HepG2 (cell line): ENCODE measurements around the gene SEZ6. TPM values are rescaled to one million over a fixed set of nuclear protein-coding genes. Genes with fewer than 3 reads are reported as not detected.

ENCODE experiments used
- ATAD3A ChIP-seq: sonication (generic); formaldehyde crosslinking; IDR thresholded peaks from 2 replicates; pipeline ENCODE4 v1.4.0; 2020; ENCODE audit warnings: missing genetic modification reagents
- EED ChIP-seq: sonication (generic); formaldehyde crosslinking; IDR thresholded peaks from 2 replicates; pipeline ENCODE4 v1.5.0; 2020; ENCODE audit warnings: mild to moderate bottlenecking, missing genetic modification reagents
- ESRRA ChIP-seq: sonication (generic); formaldehyde crosslinking; IDR thresholded peaks from 2 replicates; pipeline ENCODE4 v1.5.1; 2020; ENCODE audit warnings: mild to moderate bottlenecking, low read depth, missing genetic modification reagents
- HCFC1 ChIP-seq: fragments of 150-350 bp; IDR thresholded peaks from 2 replicates; pipeline ENCODE4 v1.6.1; 2014; ENCODE audit warnings: low read depth, low read length
- KAT2B ChIP-seq: fragments of 150-350 bp; IDR thresholded peaks from 2 replicates; pipeline ENCODE4 v1.6.1; 2014; ENCODE audit warnings: low read depth, low read length, borderline replicate concordance
- NONO ChIP-seq, 2 experiments: fragments of 450-650 bp in 1 of 2; sonication (generic) in 1 of 2; formaldehyde crosslinking in 1 of 2; IDR thresholded peaks in 1 of 2; conservative IDR thresholded peaks in 1 of 2; 2 replicates each; pipeline versions ENCODE4 v1.6.1 to v1.8.0; 2017 to 2022; ENCODE audit warnings: mild to moderate bottlenecking in 1 of 2, missing genetic modification reagents in 1 of 2, moderate library complexity in 1 of 2
- RELA ChIP-seq: sonication (generic); formaldehyde crosslinking; IDR thresholded peaks from 2 replicates; pipeline ENCODE4 v1.4.0; 2020; ENCODE audit warnings: missing genetic modification reagents
- SNAI1 ChIP-seq: sonication (generic); formaldehyde crosslinking; IDR thresholded peaks from 2 replicates; pipeline ENCODE4 v1.5.0; 2020; ENCODE audit warnings: mild to moderate bottlenecking, missing genetic modification reagents, borderline replicate concordance
- ZEB1 ChIP-seq: IDR thresholded peaks from 2 replicates; pipeline ENCODE4 v1.6.1; 2012; ENCODE audit warnings: mild to moderate bottlenecking, low read depth, inconsistent platforms; ENCODE audit not compliant: insufficient replicate concordance
- ZFP82 ChIP-seq: sonication (generic); formaldehyde crosslinking; IDR thresholded peaks from 2 replicates; pipeline ENCODE4 v1.5.1; 2020; ENCODE audit warnings: mild to moderate bottlenecking, missing genetic modification reagents, borderline replicate concordance
- ZNF329 ChIP-seq: sonication (generic); formaldehyde crosslinking; IDR thresholded peaks from 2 replicates; pipeline ENCODE4 v1.9.0; 2021; ENCODE audit warnings: low read depth, mild to moderate bottlenecking, missing genetic modification reagents
- ZNF501 ChIP-seq: sonication (generic); formaldehyde crosslinking; IDR thresholded peaks from 2 replicates; pipeline ENCODE4 v1.5.1; 2020; ENCODE audit warnings: mild to moderate bottlenecking, moderate library complexity, missing genetic modification reagents
- ZNF652 ChIP-seq: IDR thresholded peaks from 2 replicates; pipeline ENCODE4 v1.6.1; 2016; ENCODE audit warnings: low read depth, borderline replicate concordance
- ZNF747 ChIP-seq: sonication (generic); formaldehyde crosslinking; IDR thresholded peaks from 2 replicates; pipeline ENCODE4 v1.8.1; 2023; ENCODE audit warnings: missing genetic modification reagents, mild to moderate bottlenecking, borderline replicate concordance
- ZNF770 ChIP-seq: sonication (generic); formaldehyde crosslinking; IDR thresholded peaks from 2 replicates; pipeline ENCODE4 v1.5.0; 2020; ENCODE audit warnings: mild to moderate bottlenecking, missing genetic modification reagents
- ZNF839 ChIP-seq: sonication (generic); formaldehyde crosslinking; IDR thresholded peaks from 2 replicates; pipeline ENCODE4 v1.4.0; 2020; ENCODE audit warnings: missing genetic modification reagents, mild to moderate bottlenecking, borderline replicate concordance
- polyA plus RNA-seq, 8 experiments: library from polyadenylated mRNA; depleted of rRNA in 3 of 8; stranded (reverse) in 7 of 8; unstranded in 1 of 8; fragments of >200 nt; fragmentation: Illumina TruSeq in 4 of 8; extraction: Trizol in 4 of 8; gene quantifications; 2 replicates each; pipeline versions ENCODE4 v1.2.1 to v1.2.3, GENCODE V29; 2011 to 2016; ENCODE audit warnings: low read depth in 4 of 8, missing spikeins in 1 of 8, mixed read lengths in 1 of 8; ENCODE audit not compliant: insufficient read depth in 1 of 8
- total RNA-seq, 5 experiments: library from RNA; depleted of rRNA; stranded (reverse); fragments of >200 nt; fragmentation: Illumina TruSeq; extraction: Trizol; gene quantifications; 2 replicates each; pipeline ENCODE4 v1.2.3, GENCODE V29; 2016; ENCODE audit warnings: low read depth in 1 of 5
- TF ChIP-seq, protein P1 (sequence below): sonication (generic); formaldehyde crosslinking; IDR thresholded peaks from 2 replicates; pipeline ENCODE4 v1.8.1; 2023; ENCODE audit warnings: mild to moderate bottlenecking, moderate library complexity, missing genetic modification reagents
- TF ChIP-seq, protein P2 (sequence below): sonication (generic); formaldehyde crosslinking; IDR thresholded peaks from 2 replicates; pipeline ENCODE4 v1.5.0; 2020; ENCODE audit warnings: mild to moderate bottlenecking, missing genetic modification reagents, borderline replicate concordance
- TF ChIP-seq, protein P3 (sequence below): IDR thresholded peaks from 2 replicates; pipeline ENCODE4 v1.6.1; 2018; ENCODE audit warnings: missing genetic modification reagents

Gene SEZ6
- total and polyA plus RNA-seq, 2 of the 13 experiments (the other 11 are each of a cell fraction or from before 2014, with no cell fraction given), result not detected

DNA sequence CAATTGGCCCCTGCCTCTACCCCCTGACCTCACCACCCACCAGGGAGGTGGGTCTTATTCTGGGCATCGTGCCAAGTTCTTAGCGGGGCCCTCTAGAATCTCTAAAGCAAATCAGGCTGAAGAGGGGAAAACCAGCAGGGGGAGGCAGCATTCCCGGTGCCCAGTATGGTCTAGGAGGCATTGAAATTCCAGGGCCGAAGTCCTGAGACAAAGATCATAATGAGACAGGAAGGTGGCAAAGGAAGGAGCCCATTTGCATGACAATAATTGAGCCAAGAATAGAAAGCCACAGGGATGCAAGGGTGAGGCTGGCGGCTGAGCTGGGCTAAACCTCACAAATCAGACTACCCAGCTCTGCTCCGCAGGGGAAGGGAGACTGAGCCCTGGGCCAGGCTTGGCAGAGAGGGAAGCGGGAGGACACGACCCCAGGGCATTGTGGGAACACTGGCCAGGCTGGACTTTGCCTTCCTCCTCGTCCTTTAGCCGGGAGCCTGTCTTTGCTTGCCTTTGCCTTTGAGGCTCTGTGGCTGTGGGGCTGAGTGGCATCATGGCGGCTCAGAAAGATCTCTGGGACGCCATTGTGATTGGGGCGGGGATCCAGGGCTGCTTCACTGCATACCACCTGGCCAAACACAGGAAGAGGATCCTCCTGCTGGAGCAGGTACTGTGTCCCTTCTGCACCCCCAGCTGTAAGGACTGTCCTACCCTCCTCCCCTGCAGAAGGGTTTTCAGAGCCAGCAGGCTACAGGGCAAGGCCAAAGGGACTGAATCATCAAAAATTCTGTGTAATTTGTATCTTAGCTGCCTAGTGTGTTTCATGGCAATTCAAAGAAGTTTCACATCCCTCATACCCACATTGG, 37.1 kb upstream of the SEZ6 start, which contains the start of gene PIPOX (continued):
- TF ChIP-seq ATAD3A (CRISPR knock-in tag), result no peak
- TF ChIP-seq ESRRA (CRISPR knock-in tag), result peak; percentile 95; the same call in 1 of the 2 replicates
- no peak; the same call in 1 of the 2 replicates for TF ChIP-seq ZFP82 (CRISPR knock-in tag)
- peak; percentile 62; the same call in 1 of the 2 replicates for TF ChIP-seq ZNF839 (CRISPR knock-in tag)
- no peak for TF ChIP-seq ZNF652 (CRISPR knock-in tag)
- no peak for TF ChIP-seq KAT2B
- TF ChIP-seq HCFC1, result no peak
- TF ChIP-seq ZEB1, result peak; percentile 64
- peak; percentile 39; the same call in 1 of the 2 replicates for TF ChIP-seq ZNF501 (CRISPR knock-in tag)
- TF ChIP-seq, protein P1, sequence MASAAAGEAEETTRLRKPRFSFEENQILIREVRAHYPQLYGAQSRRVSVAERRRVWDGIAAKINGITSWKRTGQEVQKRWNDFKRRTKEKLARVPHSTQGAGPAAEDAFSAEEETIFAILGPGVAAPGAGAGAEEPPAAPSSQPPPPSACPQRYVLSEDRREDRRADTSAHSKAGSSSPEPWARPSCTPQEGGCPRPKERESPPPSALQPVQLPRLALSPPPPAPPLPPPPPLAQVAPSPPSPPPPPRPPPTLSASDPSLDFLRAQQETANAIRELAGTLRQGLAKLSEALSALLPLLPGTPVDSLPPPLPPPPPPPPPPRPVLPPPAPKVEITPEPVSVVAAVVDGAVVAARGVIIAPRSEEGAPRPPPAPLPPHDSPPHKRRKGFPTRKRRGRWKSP (CRISPR knock-in tag), result 0 out of 2 replicates have a peak, but pooled peaks have one; percentile 54
- TF ChIP-seq RELA, result 0 out of 2 replicates have a peak, but pooled peaks have one; percentile 26
- peak; percentile 80 for TF ChIP-seq EED (CRISPR knock-in tag)
- TF ChIP-seq, protein P2, sequence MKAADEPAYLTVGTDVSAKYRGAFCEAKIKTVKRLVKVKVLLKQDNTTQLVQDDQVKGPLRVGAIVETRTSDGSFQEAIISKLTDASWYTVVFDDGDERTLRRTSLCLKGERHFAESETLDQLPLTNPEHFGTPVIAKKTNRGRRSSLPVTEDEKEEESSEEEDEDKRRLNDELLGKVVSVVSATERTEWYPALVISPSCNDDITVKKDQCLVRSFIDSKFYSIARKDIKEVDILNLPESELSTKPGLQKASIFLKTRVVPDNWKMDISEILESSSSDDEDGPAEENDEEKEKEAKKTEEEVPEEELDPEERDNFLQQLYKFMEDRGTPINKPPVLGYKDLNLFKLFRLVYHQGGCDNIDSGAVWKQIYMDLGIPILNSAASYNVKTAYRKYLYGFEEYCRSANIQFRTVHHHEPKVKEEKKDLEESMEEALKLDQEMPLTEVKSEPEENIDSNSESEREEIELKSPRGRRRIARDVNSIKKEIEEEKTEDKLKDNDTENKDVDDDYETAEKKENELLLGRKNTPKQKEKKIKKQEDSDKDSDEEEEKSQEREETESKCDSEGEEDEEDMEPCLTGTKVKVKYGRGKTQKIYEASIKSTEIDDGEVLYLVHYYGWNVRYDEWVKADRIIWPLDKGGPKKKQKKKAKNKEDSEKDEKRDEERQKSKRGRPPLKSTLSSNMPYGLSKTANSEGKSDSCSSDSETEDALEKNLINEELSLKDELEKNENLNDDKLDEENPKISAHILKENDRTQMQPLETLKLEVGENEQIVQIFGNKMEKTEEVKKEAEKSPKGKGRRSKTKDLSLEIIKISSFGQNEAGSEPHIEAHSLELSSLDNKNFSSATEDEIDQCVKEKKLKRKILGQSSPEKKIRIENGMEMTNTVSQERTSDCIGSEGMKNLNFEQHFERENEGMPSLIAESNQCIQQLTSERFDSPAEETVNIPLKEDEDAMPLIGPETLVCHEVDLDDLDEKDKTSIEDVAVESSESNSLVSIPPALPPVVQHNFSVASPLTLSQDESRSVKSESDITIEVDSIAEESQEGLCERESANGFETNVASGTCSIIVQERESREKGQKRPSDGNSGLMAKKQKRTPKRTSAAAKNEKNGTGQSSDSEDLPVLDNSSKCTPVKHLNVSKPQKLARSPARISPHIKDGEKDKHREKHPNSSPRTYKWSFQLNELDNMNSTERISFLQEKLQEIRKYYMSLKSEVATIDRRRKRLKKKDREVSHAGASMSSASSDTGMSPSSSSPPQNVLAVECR, result peak; percentile 61; the same call in 1 of the 2 replicates
- TF ChIP-seq SNAI1, result 0 out of 2 replicates have a peak, but pooled peaks have one; percentile 59
- no peak for TF ChIP-seq NONO (IDR thresholded peaks at IDR 0.05)
- 0 out of 2 replicates have a peak, but pooled peaks have one; percentile 42 for TF ChIP-seq NONO (CRISPR knock-in tag; conservative IDR thresholded peaks at IDR 0.05)
- TF ChIP-seq ZNF747 (CRISPR knock-in tag), result peak; percentile 89; the same call in 1 of the 2 replicates
- TF ChIP-seq, protein P3, sequence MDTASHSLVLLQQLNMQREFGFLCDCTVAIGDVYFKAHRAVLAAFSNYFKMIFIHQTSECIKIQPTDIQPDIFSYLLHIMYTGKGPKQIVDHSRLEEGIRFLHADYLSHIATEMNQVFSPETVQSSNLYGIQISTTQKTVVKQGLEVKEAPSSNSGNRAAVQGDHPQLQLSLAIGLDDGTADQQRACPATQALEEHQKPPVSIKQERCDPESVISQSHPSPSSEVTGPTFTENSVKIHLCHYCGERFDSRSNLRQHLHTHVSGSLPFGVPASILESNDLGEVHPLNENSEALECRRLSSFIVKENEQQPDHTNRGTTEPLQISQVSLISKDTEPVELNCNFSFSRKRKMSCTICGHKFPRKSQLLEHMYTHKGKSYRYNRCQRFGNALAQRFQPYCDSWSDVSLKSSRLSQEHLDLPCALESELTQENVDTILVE (CRISPR knock-in tag), result 0 out of 2 replicates have a peak, but pooled peaks have one; percentile 11
- peak; percentile 50; the same call in 1 of the 2 replicates for TF ChIP-seq ZNF770 (CRISPR knock-in tag)
- TF ChIP-seq ZNF329 (CRISPR knock-in tag), result no peak
